HepG2 (cell line): ENCODE measurements around the gene EEPD1. TPM values are rescaled to one million over a fixed set of nuclear protein-coding genes. Genes with fewer than 3 reads are reported as not detected.

Source experiments
- CREM ChIP-seq, 2 experiments: sonication (generic) in 1 of 2; formaldehyde crosslinking in 1 of 2; IDR thresholded peaks; 2 replicates each; pipeline versions ENCODE4 v1.4.0 to v1.6.1; 2016 to 2020; ENCODE audit warnings: antibody characterized with exemption in 1 of 2, mild to moderate bottlenecking in 1 of 2, missing genetic modification reagents in 1 of 2
- GLI4 ChIP-seq: sonication (generic); formaldehyde crosslinking; IDR thresholded peaks from 2 replicates; pipeline ENCODE4 v1.5.1; 2020; ENCODE audit warnings: missing genetic modification reagents, mild to moderate bottlenecking, moderate library complexity, borderline replicate concordance
- HOXA3 ChIP-seq: sonication (generic); formaldehyde crosslinking; IDR thresholded peaks from 2 replicates; pipeline ENCODE4 v1.5.0; 2020; ENCODE audit warnings: missing genetic modification reagents
- IKZF1 ChIP-seq: fragments of 450-650 bp; IDR thresholded peaks from 2 replicates; pipeline ENCODE4 v1.7.1; 2016
- KAT8 ChIP-seq: IDR thresholded peaks from 2 replicates; pipeline ENCODE4 v1.6.1; 2016; ENCODE audit warnings: missing genetic modification reagents, missing compliant biosample characterization
- MED13 ChIP-seq: sonication (generic); formaldehyde crosslinking; IDR thresholded peaks from 2 replicates; pipeline ENCODE4 v1.5.0; 2020; ENCODE audit warnings: missing genetic modification reagents
- MLXIP ChIP-seq: sonication (generic); formaldehyde crosslinking; IDR thresholded peaks from 2 replicates; pipeline ENCODE4 v1.9.0; 2021; ENCODE audit warnings: missing genetic modification reagents, borderline replicate concordance
- SMAD9 ChIP-seq: sonication (generic); formaldehyde crosslinking; IDR thresholded peaks from 2 replicates; pipeline ENCODE4 v1.5.1; 2020; ENCODE audit warnings: mild to moderate bottlenecking, missing genetic modification reagents
- SNAI1 ChIP-seq: sonication (generic); formaldehyde crosslinking; IDR thresholded peaks from 2 replicates; pipeline ENCODE4 v1.5.0; 2020; ENCODE audit warnings: mild to moderate bottlenecking, missing genetic modification reagents, borderline replicate concordance
- SOX13 ChIP-seq, 3 experiments: fragments of 450-650 bp in 1 of 3; sonication (generic) in 1 of 3; formaldehyde crosslinking in 1 of 3; IDR thresholded peaks in 2 of 3; conservative IDR thresholded peaks in 1 of 3; 2 replicates each; pipeline versions ENCODE4 v1.5.0 to v1.6.1; 2016 to 2020; ENCODE audit warnings: antibody characterized with exemption in 1 of 3, mild to moderate bottlenecking in 1 of 3, missing compliant biosample characterization in 1 of 3, missing genetic modification reagents in 1 of 3, moderate library complexity in 1 of 3
- USF2 ChIP-seq, 2 experiments: sonication (generic) in 1 of 2; formaldehyde crosslinking in 1 of 2; IDR thresholded peaks; 2 replicates each; pipeline versions ENCODE4 v1.5.1 to v1.6.1; 2011 to 2020; ENCODE audit warnings: borderline replicate concordance in 1 of 2, low read depth in 1 of 2, low read length in 1 of 2, mild to moderate bottlenecking in 1 of 2, missing genetic modification reagents in 1 of 2, moderate library complexity in 1 of 2
- ZBTB46 ChIP-seq: sonication (generic); formaldehyde crosslinking; IDR thresholded peaks from 2 replicates; pipeline ENCODE4 v1.4.0; 2020; ENCODE audit warnings: mild to moderate bottlenecking, missing genetic modification reagents, borderline replicate concordance
- ZNF180 ChIP-seq: sonication (generic); formaldehyde crosslinking; IDR thresholded peaks from 2 replicates; pipeline ENCODE4 v1.4.0; 2020; ENCODE audit warnings: low read depth, missing genetic modification reagents, borderline replicate concordance
- ZNF550 ChIP-seq: sonication (generic); formaldehyde crosslinking; IDR thresholded peaks from 2 replicates; pipeline ENCODE4 v1.4.0; 2020; ENCODE audit warnings: mild to moderate bottlenecking, missing genetic modification reagents, borderline replicate concordance
- polyA plus RNA-seq, 8 experiments: library from polyadenylated mRNA; depleted of rRNA in 3 of 8; stranded (reverse) in 7 of 8; unstranded in 1 of 8; fragments of >200 nt; fragmentation: Illumina TruSeq in 4 of 8; extraction: Trizol in 4 of 8; gene quantifications; 2 replicates each; pipeline versions ENCODE4 v1.2.1 to v1.2.3, GENCODE V29; 2011 to 2016; ENCODE audit warnings: low read depth in 4 of 8, missing spikeins in 1 of 8, mixed read lengths in 1 of 8; ENCODE audit not compliant: insufficient read depth in 1 of 8
- total RNA-seq, 5 experiments: library from RNA; depleted of rRNA; stranded (reverse); fragments of >200 nt; fragmentation: Illumina TruSeq; extraction: Trizol; gene quantifications; 2 replicates each; pipeline ENCODE4 v1.2.3, GENCODE V29; 2016; ENCODE audit warnings: low read depth in 1 of 5
- TF ChIP-seq, protein P1 (sequence below): sonication (generic); formaldehyde crosslinking; IDR thresholded peaks from 2 replicates; pipeline ENCODE4 v1.8.0; 2022; ENCODE audit warnings: mild to moderate bottlenecking, missing genetic modification reagents, moderate library complexity
- TF ChIP-seq, protein P2 (sequence below): sonication (generic); formaldehyde crosslinking; IDR thresholded peaks from 2 replicates; pipeline ENCODE4 v1.4.0; 2020; ENCODE audit warnings: missing genetic modification reagents

Gene EEPD1
- total and polyA plus RNA-seq, 2 of the 13 experiments (the other 11 are each of a cell fraction or from before 2014, with no cell fraction given) = 10.1 to 16.4 TPM

DNA sequence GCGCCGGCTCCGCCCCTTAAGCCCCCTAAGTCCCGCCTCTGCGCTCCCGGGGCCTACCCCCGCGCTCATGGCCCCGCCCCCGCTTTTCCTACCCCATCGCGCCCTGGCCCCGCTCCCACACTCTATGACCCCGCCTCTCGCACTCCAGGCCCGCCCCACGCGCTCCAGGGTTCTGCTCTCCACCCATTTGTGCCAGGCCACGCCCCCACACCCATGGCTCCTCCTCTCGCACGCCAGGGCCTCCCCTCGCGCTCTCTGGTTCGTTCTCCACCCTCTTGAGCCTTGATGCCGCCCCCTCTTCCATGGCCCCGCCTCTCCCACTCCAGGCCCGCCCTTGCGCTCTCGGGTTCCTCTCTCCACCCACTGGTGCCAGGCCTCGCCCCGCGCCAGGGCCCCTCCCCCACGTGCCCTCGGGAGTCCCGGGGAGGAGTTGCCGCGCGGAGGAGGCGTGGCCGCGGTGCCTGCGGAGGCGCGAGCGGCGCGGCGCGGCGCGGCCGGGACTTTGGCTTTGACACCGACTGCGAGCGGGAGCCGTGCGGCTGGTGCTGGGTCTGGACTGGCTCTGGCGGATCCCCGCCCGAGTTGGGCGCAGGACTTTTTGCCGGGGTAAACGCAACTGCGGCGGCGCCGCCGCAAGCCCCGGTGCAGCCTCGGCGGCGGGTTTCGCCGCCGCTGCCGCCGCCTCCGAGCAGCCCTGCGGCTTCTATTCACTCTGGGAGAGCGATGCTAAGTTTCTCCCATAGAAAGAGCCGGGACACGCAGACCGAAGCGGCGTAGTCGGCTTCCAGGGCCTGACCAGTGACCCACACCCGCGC lies at the start of gene EEPD1 (continued):
- TF ChIP-seq ZBTB46 (CRISPR knock-in tag) (no peak; the same call in 1 of the 2 replicates), SMAD9 (CRISPR knock-in tag) (no peak), IKZF1 (no peak), SNAI1 (CRISPR knock-in tag) (no peak), SOX13 (IDR thresholded peaks at IDR 0.05) (no peak), SOX13 (CRISPR knock-in tag; conservative IDR thresholded peaks at IDR 0.05 in 1 of 2, IDR thresholded peaks at IDR 0.05 in 1 of 2) (peak in 1 of 2 experiments; percentile 19; a peak in 1 of 4 replicates), GLI4 (CRISPR knock-in tag) (no peak), HOXA3 (CRISPR knock-in tag) (peak; percentile 65; the same call in 1 of the 2 replicates), ZNF550 (CRISPR knock-in tag) (no peak), MLXIP (CRISPR knock-in tag) (no peak), MED13 (no peak), USF2 (IDR thresholded peaks at IDR 0.05; ENCODE audit: low read depth, low read length) (peak; percentile 49; the same call in 1 of the 2 replicates), USF2 (CRISPR knock-in tag; IDR thresholded peaks at IDR 0.05; ENCODE audit: borderline replicate concordance) (peak; percentile 56; the same call in 1 of the 2 replicates), KAT8 (CRISPR knock-in tag) (no peak; the same call in none of the 2 replicates), CREM (IDR thresholded peaks at IDR 0.05) (no peak), CREM (CRISPR knock-in tag; IDR thresholded peaks at IDR 0.05) (no peak), ZNF180 (CRISPR knock-in tag) (no peak)
- TF ChIP-seq, protein P1, sequence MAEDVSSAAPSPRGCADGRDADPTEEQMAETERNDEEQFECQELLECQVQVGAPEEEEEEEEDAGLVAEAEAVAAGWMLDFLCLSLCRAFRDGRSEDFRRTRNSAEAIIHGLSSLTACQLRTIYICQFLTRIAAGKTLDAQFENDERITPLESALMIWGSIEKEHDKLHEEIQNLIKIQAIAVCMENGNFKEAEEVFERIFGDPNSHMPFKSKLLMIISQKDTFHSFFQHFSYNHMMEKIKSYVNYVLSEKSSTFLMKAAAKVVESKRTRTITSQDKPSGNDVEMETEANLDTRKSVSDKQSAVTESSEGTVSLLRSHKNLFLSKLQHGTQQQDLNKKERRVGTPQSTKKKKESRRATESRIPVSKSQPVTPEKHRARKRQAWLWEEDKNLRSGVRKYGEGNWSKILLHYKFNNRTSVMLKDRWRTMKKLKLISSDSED (CRISPR knock-in tag) = no peak
- TF ChIP-seq, protein P2, sequence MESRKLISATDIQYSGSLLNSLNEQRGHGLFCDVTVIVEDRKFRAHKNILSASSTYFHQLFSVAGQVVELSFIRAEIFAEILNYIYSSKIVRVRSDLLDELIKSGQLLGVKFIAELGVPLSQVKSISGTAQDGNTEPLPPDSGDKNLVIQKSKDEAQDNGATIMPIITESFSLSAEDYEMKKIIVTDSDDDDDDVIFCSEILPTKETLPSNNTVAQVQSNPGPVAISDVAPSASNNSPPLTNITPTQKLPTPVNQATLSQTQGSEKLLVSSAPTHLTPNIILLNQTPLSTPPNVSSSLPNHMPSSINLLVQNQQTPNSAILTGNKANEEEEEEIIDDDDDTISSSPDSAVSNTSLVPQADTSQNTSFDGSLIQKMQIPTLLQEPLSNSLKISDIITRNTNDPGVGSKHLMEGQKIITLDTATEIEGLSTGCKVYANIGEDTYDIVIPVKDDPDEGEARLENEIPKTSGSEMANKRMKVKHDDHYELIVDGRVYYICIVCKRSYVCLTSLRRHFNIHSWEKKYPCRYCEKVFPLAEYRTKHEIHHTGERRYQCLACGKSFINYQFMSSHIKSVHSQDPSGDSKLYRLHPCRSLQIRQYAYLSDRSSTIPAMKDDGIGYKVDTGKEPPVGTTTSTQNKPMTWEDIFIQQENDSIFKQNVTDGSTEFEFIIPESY (CRISPR knock-in tag) = no peak
